Tibial nerve (tissue), 4 donors: ENCODE data around the gene GTPBP4.

ENCODE experiments used
- CTCF ChIP-seq, 5 experiments: fragments of 200-600 bp in 3 of 5; fragments of 450-650 bp in 2 of 5; sonication (generic) in 3 of 5; IDR thresholded peaks; one replicate each; pipeline ENCODE4 v1.5.1; 2016 to 2019; ENCODE audit warnings: antibody characterized with exemption in 5 of 5, mild to moderate bottlenecking in 3 of 5, moderate library complexity in 2 of 5
- EP300 ChIP-seq, 2 donors: sonication (generic); formaldehyde crosslinking; IDR thresholded peaks; one replicate each; pipeline ENCODE4 v1.6.1; 2017; ENCODE audit warnings: antibody characterized with exemption in 2 of 2, mild to moderate bottlenecking in 1 of 2
- POLR2A ChIP-seq, 2 donors: fragments of 450-650 bp; IDR thresholded peaks; one replicate each; pipeline ENCODE4 v1.6.1; 2017; ENCODE audit warnings: antibody characterized with exemption in 2 of 2, mild to moderate bottlenecking in 2 of 2, moderate library complexity in 2 of 2

DNA sequence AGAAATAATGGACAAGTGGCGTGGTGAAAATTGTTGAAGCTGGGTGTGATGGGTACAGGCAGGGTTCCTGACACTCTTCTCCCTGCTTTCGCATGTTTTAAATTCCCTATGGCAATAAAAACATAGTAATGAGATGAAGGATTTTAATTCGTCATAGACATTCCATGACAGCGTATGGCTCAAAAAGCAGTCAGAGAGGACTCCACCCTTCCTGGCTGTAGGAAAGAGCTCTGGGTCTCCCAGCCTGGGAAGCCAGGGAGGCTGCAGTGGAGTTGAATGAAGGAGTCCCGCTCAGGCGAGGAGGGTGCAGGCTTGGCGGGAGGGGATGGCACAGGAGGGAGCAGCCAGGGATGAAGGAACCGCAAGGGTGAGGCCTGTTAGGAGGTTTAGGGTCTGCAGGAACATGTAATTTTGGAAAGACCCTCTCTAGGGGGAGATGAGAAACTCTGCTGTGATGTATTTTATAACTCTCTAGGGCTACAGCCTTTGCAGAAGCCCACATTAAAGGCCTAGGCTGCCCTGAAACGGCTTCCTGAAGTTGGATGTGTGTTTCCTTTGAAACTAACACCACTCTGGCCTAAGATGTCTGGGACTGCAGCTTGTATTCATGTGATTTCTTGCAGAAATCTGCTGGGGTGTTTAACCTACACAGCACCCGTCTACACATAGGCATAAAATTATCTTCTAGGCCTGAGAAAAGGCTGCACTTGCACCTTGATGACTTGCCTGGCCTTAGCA lies 49.1 kb upstream of the GTPBP4 start:
- TF ChIP-seq CTCF (IDR thresholded peaks at IDR 0.05) (no peak), POLR2A (IDR thresholded peaks at IDR 0.05) (no peak), EP300 (IDR thresholded peaks at IDR 0.05) (no peak)
